Measurements from ENCODE around the gene FKBP2. TPM values are rescaled to one million over a fixed set of nuclear protein-coding genes. Genes with fewer than 3 reads are reported as not detected.

Gene FKBP2
- total RNA-seq, 1 experiment from 2014 or later, result 57.2 TPM

- no peak for ATAC-seq
- CTCF ChIA-PET, result no interaction called here
- no peak overlapping the region for H3K27ac Mint-ChIP-seq
- no peak overlapping the region for H3K4me3 Mint-ChIP-seq
- POLR2A ChIA-PET, result interaction anchor here (1.7 kb wide), 1 partner anchor 13 kb away, joined by 5 read pairs; no protein-coding TSS in a partner anchor
- peaks cover 21% of the 10 kb centered on the region for H3K36me3 Mint-ChIP-seq
- no peaks in the 10 kb centered on the region for H3K9me3 Mint-ChIP-seq
- DNase-seq (ENCODE audit: low spot score), result no peak
- H3K27me3 Mint-ChIP-seq (ENCODE audit: low read depth), result no peaks in the 10 kb centered on the region
- peaks cover 13% of the 10 kb centered on the region for H3K4me1 Mint-ChIP-seq
- TF ChIP-seq GTF2I (CRISPR knock-in tag; conservative IDR thresholded peaks at IDR 0.05), result no peak
- TF ChIP-seq ZNF423 (CRISPR knock-in tag; IDR thresholded peaks at IDR 0.05), result no peak
- no peak for TF ChIP-seq ARID4B (CRISPR knock-in tag; IDR thresholded peaks at IDR 0.05; ENCODE audit: borderline replicate concordance)
- TF ChIP-seq ZNF512 (CRISPR knock-in tag; IDR thresholded peaks at IDR 0.05; ENCODE audit: borderline replicate concordance), result no peak
- no peak for TF ChIP-seq ZNF232 (CRISPR knock-in tag; IDR thresholded peaks at IDR 0.05)
- no peak for TF ChIP-seq TP53 (CRISPR knock-in tag; IDR thresholded peaks at IDR 0.05)
These were observed 15.4 kb downstream of the FKBP2 start for GRCh38 chr11:64256300-64256699.

GRCh38 chr11:64258356-64258755 is 17.5 kb downstream of the FKBP2 start:
- Mint-ChIP-seq H3K4me1 (peaks cover 7% of the 10 kb centered on the region), H3K27me3 (ENCODE audit: low read depth) (no peaks in the 10 kb centered on the region), H3K27ac (no peak overlapping the region), H3K36me3 (peaks cover 35% of the 10 kb centered on the region), H3K4me3 (no peak overlapping the region), H3K9me3 (no peaks in the 10 kb centered on the region)
- POLR2A ChIA-PET, result interaction anchor here (1.0 kb wide), 1 partner anchor 15 kb away, joined by 3 read pairs; no protein-coding TSS in a partner anchor
- ATAC-seq, result no peak
- CTCF ChIA-PET, result interaction anchor here (0.9 to 1.2 kb wide), 3 partner anchors 9 to 53 kb away, joined by 3 to 4 read pairs (median 3); no protein-coding TSS in a partner anchor
- no peak for DNase-seq (ENCODE audit: low spot score)
- no peak for TF ChIP-seq E2F1 (CRISPR knock-in tag; IDR thresholded peaks at IDR 0.05)
- TF ChIP-seq STAT6 (CRISPR knock-in tag; conservative IDR thresholded peaks at IDR 0.05; ENCODE audit: low read depth), result no peak
- no peak for TF ChIP-seq JUN (CRISPR knock-in tag; IDR thresholded peaks at IDR 0.05)
- no peak for TF ChIP-seq MXD4 (CRISPR knock-in tag; IDR thresholded peaks at IDR 0.05; ENCODE audit: borderline replicate concordance)
- no peak for TF ChIP-seq USF2 (CRISPR knock-in tag; IDR thresholded peaks at IDR 0.05)
- no peak for TF ChIP-seq TP53 (CRISPR knock-in tag; IDR thresholded peaks at IDR 0.05)
- no peak for TF ChIP-seq TEAD4 (CRISPR knock-in tag; IDR thresholded peaks at IDR 0.05)
- TF ChIP-seq AR (CRISPR knock-in tag; IDR thresholded peaks at IDR 0.05), result no peak
- TF ChIP-seq MLX (CRISPR knock-in tag; IDR thresholded peaks at IDR 0.05), result no peak
- TF ChIP-seq NFYB (CRISPR knock-in tag; conservative IDR thresholded peaks at IDR 0.05; ENCODE audit: low read depth), result no peak
- no peak for TF ChIP-seq NR1H2 (CRISPR knock-in tag; IDR thresholded peaks at IDR 0.05)
- TF ChIP-seq FOXP1 (CRISPR knock-in tag; IDR thresholded peaks at IDR 0.05; ENCODE audit: borderline replicate concordance), result no peak
- TF ChIP-seq ZNF317 (CRISPR knock-in tag; IDR thresholded peaks at IDR 0.05; ENCODE audit: borderline replicate concordance, low read depth), result no peak
- no peak for TF ChIP-seq CREB1 (CRISPR knock-in tag; IDR thresholded peaks at IDR 0.05)
- TF ChIP-seq NR3C1 (CRISPR knock-in tag; conservative IDR thresholded peaks at IDR 0.05; ENCODE audit: low read depth), result no peak
- no peak for TF ChIP-seq ZNF671 (CRISPR knock-in tag; IDR thresholded peaks at IDR 0.05)

Measured in WTC11 (cell line).